Fibroblast of lung (primary cell): ENCODE results near the gene LMOD2.

Source experiments
- CTCF ChIP-seq, 2 donors: IDR thresholded peaks in 1 of 2; conservative IDR thresholded peaks in 1 of 2; 1 replicate in 1 of 2; 2 replicates in 1 of 2; pipeline ENCODE4 v1.5.1; 2011 to 2012; ENCODE audit warnings: low read length in 2 of 2, control low read depth in 1 of 2, inconsistent platforms in 1 of 2, low read depth in 1 of 2, mild to moderate bottlenecking in 1 of 2
- EZH2 ChIP-seq: IDR thresholded peaks from 2 replicates; pipeline ENCODE4 v1.5.1; 2012; ENCODE audit warnings: low read length, control low read depth, mild to moderate bottlenecking; ENCODE audit errors: missing control alignments

- TF ChIP-seq CTCF (conservative IDR thresholded peaks at IDR 0.05 in 1 of 2, IDR thresholded peaks at IDR 0.05 in 1 of 2; ENCODE audit: low read depth in 1 of 2, low read length in 2 of 2) (no peak), EZH2 (no peak)
Observed at GRCh38 chr7:123639631-123640030, 16.0 kb upstream of the LMOD2 start.
